Measurements from ENCODE around the gene COL19A1. TPM values are rescaled to one million over a fixed set of nuclear protein-coding genes. Genes with fewer than 3 reads are reported as not detected.

Gene COL19A1
- total RNA-seq, 2 experiments from 2014 or later = 0.03 TPM; not detected in 1

- Histone ChIP-seq H3K9me2 (ENCODE audit: insufficient read depth, low read length) (no peaks in the 10 kb centered on the region), H3K4me1 (ENCODE audit: insufficient read depth, low read length, poor library complexity, severe bottlenecking) (no peaks in the 10 kb centered on the region), H3K36me3 (ENCODE audit: insufficient read depth, low read length) (no peaks in the 10 kb centered on the region), H3K4me3 (ENCODE audit: low read depth, low read length, poor library complexity, severe bottlenecking) (no peak overlapping the region), H3K4me2 (ENCODE audit: low read length) (no peak overlapping the region), H4K20me1 (ENCODE audit: insufficient read depth, low read length) (no peaks in the 10 kb centered on the region), H3K27ac (ENCODE audit: low read depth, low read length, poor library complexity, severe bottlenecking) (no peak overlapping the region), H2AFZ (ENCODE audit: low read length) (no peak overlapping the region), H3K9me3 (ENCODE audit: low read length) (no peaks in the 10 kb centered on the region), H3K79me2 (ENCODE audit: insufficient read depth, low read depth, low read length) (no peaks in the 10 kb centered on the region)
- intact Hi-C loops (cut with micrococcal nuclease; ENCODE audit: unreplicated experiment) = loop anchor here (10.0 kb wide), 2 partner anchors 365 to 1135 kb away; no protein-coding TSS in a partner anchor
- POLR2A ChIA-PET = no interaction called here
- DNase-seq (ENCODE audit: low spot score) = no peak
- CTCF ChIA-PET (ENCODE audit: unreplicated experiment) = no interaction called here
- TF ChIP-seq CTCF (conservative IDR thresholded peaks at IDR 0.05; ENCODE audit: low read length) = no peak
- no TSS peak for BruUV-seq (replicated peaks)
Observed at GRCh38 chr6:70099732-70100131, 233.4 kb downstream of the COL19A1 start.

- H3K36me3 ChIP-seq (ENCODE audit: insufficient read depth, low read length) = no peaks in the 10 kb centered on the region
- no peak overlapping the region for H3K4me3 ChIP-seq (ENCODE audit: low read depth, low read length, poor library complexity, severe bottlenecking)
- no peaks in the 10 kb centered on the region for H3K4me1 ChIP-seq (ENCODE audit: insufficient read depth, low read length, poor library complexity, severe bottlenecking)
- no TSS peak for BruUV-seq (replicated peaks)
- peak; percentile 5 for DNase-seq (ENCODE audit: low spot score)
- POLR2A ChIA-PET = no interaction called here
- H3K79me2 ChIP-seq (ENCODE audit: insufficient read depth, low read depth, low read length) = no peaks in the 10 kb centered on the region
- no peaks in the 10 kb centered on the region for H3K9me3 ChIP-seq (ENCODE audit: low read length)
- TF ChIP-seq CTCF (conservative IDR thresholded peaks at IDR 0.05; ENCODE audit: low read length) = peak; percentile 84
- no peak for TF ChIP-seq EZH2phosphoT487 (IDR thresholded peaks at IDR 0.05; ENCODE audit: borderline replicate concordance, low read depth, low read length)
- no peak overlapping the region for H3K27ac ChIP-seq (ENCODE audit: low read depth, low read length, poor library complexity, severe bottlenecking)
- intact Hi-C loops (cut with micrococcal nuclease; ENCODE audit: unreplicated experiment) = loop anchor here (10.0 kb wide), 2 partner anchors 369 to 1139 kb away; no protein-coding TSS in a partner anchor
- H3K4me2 ChIP-seq (ENCODE audit: low read length) = no peak overlapping the region
- CTCF ChIA-PET (ENCODE audit: unreplicated experiment) = no interaction called here
- no peaks in the 10 kb centered on the region for H3K9me2 ChIP-seq (ENCODE audit: insufficient read depth, low read length)
- no peak overlapping the region for H2AFZ ChIP-seq (ENCODE audit: low read length)
- no peaks in the 10 kb centered on the region for H4K20me1 ChIP-seq (ENCODE audit: insufficient read depth, low read length)
Observed at GRCh38 chr6:70103798-70104197, 237.4 kb downstream of the COL19A1 start.

GRCh38 chr6:70107852-70108629 lies 241.7 kb downstream of the COL19A1 start:
- ChIA-PET POLR2A (interaction anchor here (0.5 to 1.3 kb wide), 5 partner anchors 9 to 416 kb away, joined by 3 to 4 read pairs (median 3); partner anchors contain the start of gene LMBRD1), CTCF (ENCODE audit: unreplicated experiment) (no interaction called here)

More at GRCh38 chr6:70107852-70108629, 241.7 kb downstream of the COL19A1 start:
- TF ChIP-seq CTCF (conservative IDR thresholded peaks at IDR 0.05; ENCODE audit: low read length) (peak; percentile 87), EZH2phosphoT487 (IDR thresholded peaks at IDR 0.05; ENCODE audit: borderline replicate concordance, low read depth, low read length) (no peak)
- Histone ChIP-seq H3K36me3 (ENCODE audit: insufficient read depth, low read length) (no peaks in the 10 kb centered on the region), H3K9me2 (ENCODE audit: insufficient read depth, low read length) (no peaks in the 10 kb centered on the region), H3K79me2 (ENCODE audit: insufficient read depth, low read depth, low read length) (no peaks in the 10 kb centered on the region), H3K4me2 (ENCODE audit: low read length) (no peak overlapping the region), H3K9me3 (ENCODE audit: low read length) (no peaks in the 10 kb centered on the region), H3K27ac (ENCODE audit: low read depth, low read length, poor library complexity, severe bottlenecking) (no peak overlapping the region), H3K4me1 (ENCODE audit: insufficient read depth, low read length, poor library complexity, severe bottlenecking) (no peaks in the 10 kb centered on the region), H4K20me1 (ENCODE audit: insufficient read depth, low read length) (no peaks in the 10 kb centered on the region), H3K4me3 (ENCODE audit: low read depth, low read length, poor library complexity, severe bottlenecking) (no peak overlapping the region), H2AFZ (ENCODE audit: low read length) (no peak overlapping the region)
- BruUV-seq (replicated peaks) = no TSS peak
- intact Hi-C loops (cut with micrococcal nuclease; ENCODE audit: unreplicated experiment) = loop anchor here (2.0 to 10.0 kb wide), 5 partner anchors 273 to 1471 kb away; partner anchors contain the start of gene ADGRB3
- DNase-seq (ENCODE audit: low spot score) = peak; percentile 45
